HG02870 (cell line): ENCODE data around the gene RAB38.

Experiments
- ATAC-seq: cut with Tn5 transposase; IDR thresholded peaks from one replicate; pipeline ENCODE4 v1.9.1; 2021; ENCODE audit warnings: mild to moderate bottlenecking, moderate library complexity; ENCODE audit not compliant: unreplicated experiment

RAB38 gene

GRCh38 chr11:88170673-88171072 lies 4.6 kb downstream of the RAB38 start:
- ATAC-seq, result no peak

- ATAC-seq, result no peak
Observed at GRCh38 chr11:88169881-88170280, 5.4 kb downstream of the RAB38 start.

- no peak for ATAC-seq
Observed at GRCh38 chr11:88169471-88169870, 5.8 kb downstream of the RAB38 start.

GRCh38 chr11:88167853-88168252 lies 7.4 kb downstream of the RAB38 start:
- no peak for ATAC-seq

- ATAC-seq, result peak; percentile 48
Observed at GRCh38 chr11:88164806-88165585, 10.2 kb downstream of the RAB38 start.

- no peak for ATAC-seq
Observed at GRCh38 chr11:88164320-88164719, 10.9 kb downstream of the RAB38 start.

- ATAC-seq, result no peak
Observed at GRCh38 chr11:88158081-88158480, 17.2 kb downstream of the RAB38 start.

GRCh38 chr11:88157370-88157769 lies 17.9 kb downstream of the RAB38 start:
- no peak for ATAC-seq

GRCh38 chr11:88152381-88152780 lies 22.9 kb downstream of the RAB38 start:
- no peak for ATAC-seq

GRCh38 chr11:88151709-88152265 lies 23.5 kb downstream of the RAB38 start:
- ATAC-seq, result no peak

- no peak for ATAC-seq
Observed at GRCh38 chr11:88146106-88146505, 29.1 kb downstream of the RAB38 start.

- ATAC-seq, result no peak
Observed at GRCh38 chr11:88139865-88140264, 35.4 kb downstream of the RAB38 start.

GRCh38 chr11:88131764-88132470 lies 43.3 kb downstream of the RAB38 start:
- no peak for ATAC-seq

GRCh38 chr11:88122956-88123355 lies 52.3 kb downstream of the RAB38 start:
- ATAC-seq, result no peak

GRCh38 chr11:88119561-88119960 lies 55.7 kb downstream of the RAB38 start:
- ATAC-seq, result no peak

GRCh38 chr11:88117281-88117858 lies 57.9 kb downstream of the RAB38 start:
- ATAC-seq, result peak; percentile 86

GRCh38 chr11:88115828-88116755 lies 59.2 kb downstream of the RAB38 start:
- ATAC-seq, result no peak

GRCh38 chr11:88114486-88115045 lies 60.7 kb downstream of the RAB38 start:
- ATAC-seq, result no peak

- no peak for ATAC-seq
Observed at GRCh38 chr11:88106666-88107065, 68.6 kb downstream of the RAB38 start.

- no peak for ATAC-seq
Observed at GRCh38 chr11:88105951-88106350, 69.3 kb downstream of the RAB38 start.
